Suprapubic skin (tissue), 4 donors: Measurements from ENCODE around the gene LRBA. TPM values are rescaled to one million over a fixed set of nuclear protein-coding genes. Genes with fewer than 3 reads are reported as not detected.

Experiments used
- DNase-seq, 2 donors: peaks; one replicate each; pipeline ENCODE4 v3.0.0-alpha.2; 2019; ENCODE audit warnings: low spot score in 2 of 2
- H3K27ac ChIP-seq: fragments of 200-600 bp; sonication (generic); one replicate; pipeline ENCODE4 v1.5.1; 2019
- H3K27me3 ChIP-seq: fragments of 200-600 bp; sonication (generic); one replicate; pipeline ENCODE4 v1.5.1; 2019
- H3K36me3 ChIP-seq: fragments of 200-600 bp; sonication (generic); one replicate; pipeline ENCODE4 v1.5.1; 2019
- H3K4me1 ChIP-seq: fragments of 200-600 bp; sonication (generic); one replicate; pipeline ENCODE4 v1.5.1; 2019
- H3K4me3 ChIP-seq: fragments of 200-600 bp; sonication (generic); one replicate; pipeline ENCODE4 v1.5.1; 2019; ENCODE audit warnings: mild to moderate bottlenecking
- H3K9me3 ChIP-seq: fragments of 200-600 bp; sonication (generic); one replicate; pipeline ENCODE4 v1.5.1; 2019
- EP300 ChIP-seq: sonication (generic); formaldehyde crosslinking; IDR thresholded peaks from one replicate; pipeline ENCODE4 v1.6.1; 2017; ENCODE audit warnings: antibody characterized with exemption
- POLR2A ChIP-seq, 2 donors: fragments of 450-650 bp; IDR thresholded peaks; one replicate each; pipeline ENCODE4 v1.6.1; 2017; ENCODE audit warnings: antibody characterized with exemption in 2 of 2, mild to moderate bottlenecking in 2 of 2, moderate library complexity in 2 of 2
- POLR2AphosphoS5 ChIP-seq, 3 donors: sonication (generic); formaldehyde crosslinking; IDR thresholded peaks; one replicate each; pipeline ENCODE4 v1.6.1; 2017; ENCODE audit warnings: antibody characterized with exemption in 3 of 3
- WGBS: methylation state at CpG from one replicate; pipeline ENCODE4 v1.1.5; 2018; 5-methylcytosine and 5-hydroxymethylcytosine counted together
- total RNA-seq, 4 donors: library from RNA; depleted of rRNA; stranded (reverse); fragments of >200 nt; gene quantifications; one replicate each; pipeline ENCODE4 v1.1.0, GENCODE V29; 2016
- TF ChIP-seq, protein P1 (sequence below), 2 donors: fragments of 200-600 bp in 1 of 2; fragments of 450-650 bp in 1 of 2; sonication (generic) in 1 of 2; IDR thresholded peaks; one replicate each; pipeline ENCODE4 v1.5.1; 2016 to 2019; ENCODE audit warnings: antibody characterized with exemption in 2 of 2, mild to moderate bottlenecking in 1 of 2, moderate library complexity in 1 of 2

Gene LRBA
- total RNA-seq, 4 donors from 2014 or later = 64.6 to 128 (median 81.0) TPM

DNA sequence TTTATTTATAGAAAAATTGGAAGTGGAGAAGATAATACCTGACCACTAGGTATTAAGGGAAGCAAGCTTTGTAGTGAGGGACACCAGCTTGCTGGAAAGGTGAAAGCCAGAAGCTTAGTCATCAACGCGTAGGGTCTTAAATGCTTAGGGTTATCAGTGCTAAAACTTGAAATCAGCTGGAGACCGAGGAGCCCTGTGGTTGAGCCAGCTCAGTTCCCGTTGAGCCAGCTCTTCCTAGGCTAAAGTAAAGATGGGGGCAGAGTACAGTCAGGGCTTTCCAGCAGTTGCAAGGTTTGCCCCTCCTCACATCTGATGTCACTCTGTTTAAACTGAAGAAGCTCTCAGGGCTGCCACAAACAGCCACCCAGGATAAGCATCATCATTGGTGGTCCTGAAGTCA, 696.1 kb downstream of the LRBA start:
- DNase-seq = no peak
- TF ChIP-seq POLR2AphosphoS5 (IDR thresholded peaks at IDR 0.05) (no peak), EP300 (no peak), POLR2A (IDR thresholded peaks at IDR 0.05) (no peak)
- TF ChIP-seq, protein P1, sequence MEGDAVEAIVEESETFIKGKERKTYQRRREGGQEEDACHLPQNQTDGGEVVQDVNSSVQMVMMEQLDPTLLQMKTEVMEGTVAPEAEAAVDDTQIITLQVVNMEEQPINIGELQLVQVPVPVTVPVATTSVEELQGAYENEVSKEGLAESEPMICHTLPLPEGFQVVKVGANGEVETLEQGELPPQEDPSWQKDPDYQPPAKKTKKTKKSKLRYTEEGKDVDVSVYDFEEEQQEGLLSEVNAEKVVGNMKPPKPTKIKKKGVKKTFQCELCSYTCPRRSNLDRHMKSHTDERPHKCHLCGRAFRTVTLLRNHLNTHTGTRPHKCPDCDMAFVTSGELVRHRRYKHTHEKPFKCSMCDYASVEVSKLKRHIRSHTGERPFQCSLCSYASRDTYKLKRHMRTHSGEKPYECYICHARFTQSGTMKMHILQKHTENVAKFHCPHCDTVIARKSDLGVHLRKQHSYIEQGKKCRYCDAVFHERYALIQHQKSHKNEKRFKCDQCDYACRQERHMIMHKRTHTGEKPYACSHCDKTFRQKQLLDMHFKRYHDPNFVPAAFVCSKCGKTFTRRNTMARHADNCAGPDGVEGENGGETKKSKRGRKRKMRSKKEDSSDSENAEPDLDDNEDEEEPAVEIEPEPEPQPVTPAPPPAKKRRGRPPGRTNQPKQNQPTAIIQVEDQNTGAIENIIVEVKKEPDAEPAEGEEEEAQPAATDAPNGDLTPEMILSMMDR (IDR thresholded peaks at IDR 0.05) = no peak
- H3K9me3 ChIP-seq = no peaks in the 10 kb centered on the region
- H3K4me1 ChIP-seq = no peaks in the 10 kb centered on the region
- no peak overlapping the region for H3K27ac ChIP-seq
- H3K36me3 ChIP-seq = peaks cover 5% of the 10 kb centered on the region
- no peak overlapping the region for H3K4me3 ChIP-seq
- H3K27me3 ChIP-seq = no peaks in the 10 kb centered on the region
- 90% methylated on average over 4 of the region's 4 CpGs for WGBS

DNA sequence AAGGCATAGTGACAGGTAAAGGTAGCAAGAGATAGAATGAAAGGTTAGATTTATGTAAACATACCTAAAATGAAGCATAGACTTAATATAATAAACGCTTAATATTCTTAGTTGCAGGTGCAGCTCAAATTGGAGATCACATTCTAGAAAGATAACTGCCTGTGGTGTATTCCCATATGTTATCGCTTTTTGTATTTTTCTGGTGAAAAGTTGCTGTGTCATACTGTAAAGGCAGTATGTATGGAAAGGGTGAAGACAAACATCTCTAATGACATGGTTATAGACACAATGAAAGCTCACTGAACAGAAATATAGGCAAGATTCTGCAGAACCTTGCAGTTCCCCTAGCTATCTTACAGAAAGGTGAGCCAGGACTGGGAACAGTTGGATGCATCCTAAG, 696.6 kb downstream of the LRBA start:
- Histone ChIP-seq H3K9me3 (no peaks in the 10 kb centered on the region), H3K36me3 (peaks cover 5% of the 10 kb centered on the region), H3K27me3 (no peaks in the 10 kb centered on the region), H3K27ac (no peak overlapping the region), H3K4me3 (no peak overlapping the region), H3K4me1 (no peaks in the 10 kb centered on the region)
- no peak for TF ChIP-seq EP300
- TF ChIP-seq POLR2A (IDR thresholded peaks at IDR 0.05) = no peak
- TF ChIP-seq POLR2AphosphoS5 (IDR thresholded peaks at IDR 0.05) = no peak
- TF ChIP-seq, protein P1 (IDR thresholded peaks at IDR 0.05) = no peak
- no peak for DNase-seq
- WGBS = 77% methylated on average over 2 of the region's 2 CpGs

DNA sequence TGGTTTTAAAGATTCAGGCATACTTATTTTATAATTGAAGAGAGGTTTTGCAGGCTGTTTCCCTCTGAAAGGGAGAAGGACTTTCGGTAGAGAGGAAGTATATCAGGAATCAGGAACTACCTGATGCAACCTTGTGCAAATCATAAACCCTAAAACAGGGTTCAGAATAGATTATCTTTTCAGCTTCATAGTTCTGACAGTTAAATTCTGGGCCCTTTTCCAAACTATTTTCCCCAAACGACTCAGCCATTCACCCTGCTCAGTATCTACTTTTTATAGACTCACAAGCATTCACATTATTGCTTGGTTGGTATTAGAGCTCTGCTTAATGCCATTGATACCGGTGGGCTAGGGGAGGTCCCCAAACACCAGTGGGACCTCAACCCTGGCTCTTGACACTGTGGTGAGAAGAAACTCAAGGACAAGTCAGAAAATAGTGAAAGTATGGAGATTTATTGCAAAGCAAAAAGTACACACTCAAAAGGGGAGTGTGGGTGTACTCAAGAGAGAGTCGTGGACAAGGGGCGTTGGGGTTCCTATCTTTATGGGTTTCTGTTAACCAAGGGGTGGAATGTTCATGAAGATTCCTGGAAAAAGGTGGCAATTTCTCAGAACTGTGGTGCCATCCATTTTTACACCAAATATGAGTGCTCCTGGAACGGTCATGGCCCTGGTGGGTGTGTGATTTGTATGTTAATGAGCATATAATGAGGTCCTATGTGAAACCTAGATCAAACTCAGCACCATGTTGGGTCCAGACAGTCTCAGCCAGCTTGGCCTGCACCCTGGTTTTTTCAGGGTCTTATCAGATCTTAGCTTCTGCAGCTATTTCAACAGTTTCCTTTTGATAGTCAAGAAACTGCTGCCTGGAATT, 698.5 kb downstream of the LRBA start:
- 73% methylated on average over 6 of the region's 6 CpGs for WGBS
- no peaks in the 10 kb centered on the region for H3K9me3 ChIP-seq
- H3K27me3 ChIP-seq = no peaks in the 10 kb centered on the region
- no peak overlapping the region for H3K27ac ChIP-seq
- TF ChIP-seq, protein P1 (IDR thresholded peaks at IDR 0.05) = no peak
- TF ChIP-seq POLR2AphosphoS5 (IDR thresholded peaks at IDR 0.05) = no peak
- no peak for TF ChIP-seq POLR2A (IDR thresholded peaks at IDR 0.05)
- TF ChIP-seq EP300 = no peak
- DNase-seq = no peak
- no peaks in the 10 kb centered on the region for H3K4me1 ChIP-seq
- H3K36me3 ChIP-seq = peaks cover 5% of the 10 kb centered on the region
- no peak overlapping the region for H3K4me3 ChIP-seq

GRCh38 chr4:150315691-150316090, 699.4 kb downstream of the LRBA start:
- H3K4me3 ChIP-seq = no peak overlapping the region
- H3K4me1 ChIP-seq = no peaks in the 10 kb centered on the region
- no peaks in the 10 kb centered on the region for H3K9me3 ChIP-seq
- TF ChIP-seq POLR2AphosphoS5 (IDR thresholded peaks at IDR 0.05) = no peak
- 89% methylated on average over 2 of the region's 2 CpGs for WGBS
- H3K27me3 ChIP-seq = no peaks in the 10 kb centered on the region
- H3K36me3 ChIP-seq = peaks cover 5% of the 10 kb centered on the region
- no peak for DNase-seq
- H3K27ac ChIP-seq = no peak overlapping the region

DNA sequence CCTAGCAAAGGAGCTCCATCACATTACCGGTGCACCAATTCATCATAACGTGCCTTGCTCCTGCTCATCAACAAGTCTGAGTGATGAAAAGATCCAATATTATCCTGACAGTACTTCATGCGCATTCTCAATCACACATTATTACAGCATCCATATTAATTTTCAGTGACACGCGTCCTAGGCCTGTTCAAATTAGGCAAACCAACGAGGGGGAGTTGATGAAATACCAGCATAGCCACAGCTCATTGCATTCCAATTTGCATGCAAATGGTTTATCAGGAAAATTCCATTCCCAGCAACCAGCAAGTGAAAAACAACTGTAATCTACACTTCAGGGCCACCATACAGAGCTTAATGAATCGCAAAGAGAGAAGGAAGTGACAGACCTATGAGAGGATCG, 699.9 kb downstream of the LRBA start:
- Histone ChIP-seq H3K27me3 (no peaks in the 10 kb centered on the region), H3K4me3 (no peak overlapping the region), H3K36me3 (peaks cover 2% of the 10 kb centered on the region), H3K9me3 (no peaks in the 10 kb centered on the region), H3K27ac (no peak overlapping the region), H3K4me1 (no peaks in the 10 kb centered on the region)
- DNase-seq = no peak
- 77% methylated on average over 8 of the region's 8 CpGs for WGBS
- TF ChIP-seq POLR2A (IDR thresholded peaks at IDR 0.05) (no peak), EP300 (no peak), POLR2AphosphoS5 (IDR thresholded peaks at IDR 0.05) (no peak)
- TF ChIP-seq, protein P1 (IDR thresholded peaks at IDR 0.05) = no peak
